ENCODE data around the gene OR1B1. TPM values are rescaled to one million over a fixed set of nuclear protein-coding genes. Genes with fewer than 3 reads are reported as not detected.

The OR1B1 gene
- polyA plus RNA-seq, 1 of the 3 experiments (the other 2 are of a cell fraction): not detected

- TF ChIP-seq USF2 (IDR thresholded peaks at IDR 0.05; ENCODE audit: borderline replicate concordance, low read depth, low read length): no peak
- TF ChIP-seq RAD21 (IDR thresholded peaks at IDR 0.05; ENCODE audit: low read length): no peak
- TF ChIP-seq USF1 (IDR thresholded peaks at IDR 0.05; ENCODE audit: borderline replicate concordance, low read depth): no peak
- no peak for TF ChIP-seq PBX3 (IDR thresholded peaks at IDR 0.05)
- TF ChIP-seq TCF12 (IDR thresholded peaks at IDR 0.05): no peak
These were observed 38.3 kb upstream of the OR1B1 start (continued) for GRCh38 chr9:122695696-122696095.

- no peaks in the 10 kb centered on the region for H3K36me3 ChIP-seq (replicated peaks in 1 of 2; ENCODE audit: control insufficient read depth in 1 of 2, insufficient read depth in 2 of 2, low read length in 1 of 2)
- no peaks in the 10 kb centered on the region for H3F3A ChIP-seq (replicated peaks; ENCODE audit: insufficient read depth)
- POLR2A ChIA-PET: no interaction called here
- H3K4me2 ChIP-seq: no peak overlapping the region
- no peak for DNase-seq
- no peaks in the 10 kb centered on the region for H3K9me2 ChIP-seq
- no peak overlapping the region for H2AFZ ChIP-seq (ENCODE audit: low read depth)
- no peaks in the 10 kb centered on the region for H3K79me2 ChIP-seq (ENCODE audit: insufficient read depth)
- H3K4me1 ChIP-seq (ENCODE audit: control insufficient read depth in 1 of 2, insufficient read depth in 2 of 2, low read depth in 1 of 2, low read length in 1 of 2): no peaks in the 10 kb centered on the region
- no peaks in the 10 kb centered on the region for H3K27me3 ChIP-seq (ENCODE audit: insufficient read depth)
- H3K9ac ChIP-seq: no peak overlapping the region
- H3K27ac ChIP-seq (ENCODE audit: low read depth in 2 of 2, low read length in 1 of 2): no peak overlapping the region
- TF ChIP-seq USF2 (IDR thresholded peaks at IDR 0.05; ENCODE audit: borderline replicate concordance, low read depth, low read length) (no peak), ELF1 (IDR thresholded peaks at IDR 0.05) (no peak), RCOR1 (IDR thresholded peaks at IDR 0.05; ENCODE audit: low read length) (no peak), CHD2 (IDR thresholded peaks at IDR 0.05; ENCODE audit: low read length, partially characterized antibody) (no peak), SIN3A (IDR thresholded peaks at IDR 0.05; ENCODE audit: borderline replicate concordance, low read depth, low read length) (no peak), JUND (IDR thresholded peaks at IDR 0.05) (no peak)
- no peak overlapping the region for H3K4me3 ChIP-seq (ENCODE audit: low read depth in 2 of 2, low read length in 1 of 2)
- no peaks in the 10 kb centered on the region for H4K20me1 ChIP-seq (ENCODE audit: insufficient read depth)
- CTCF ChIA-PET: no interaction called here
- peaks cover 7% of the 10 kb centered on the region; the same call in 1 of the 2 replicates for H3K9me3 ChIP-seq
These were observed 27.4 kb upstream of the OR1B1 start for GRCh38 chr9:122684851-122685250.

GRCh38 chr9:122672481-122672880 is 15.1 kb upstream of the OR1B1 start:
- H3K79me2 ChIP-seq (ENCODE audit: insufficient read depth): no peaks in the 10 kb centered on the region
- H3K4me1 ChIP-seq (ENCODE audit: control insufficient read depth in 1 of 2, insufficient read depth in 2 of 2, low read depth in 1 of 2, low read length in 1 of 2): no peaks in the 10 kb centered on the region
- no peaks in the 10 kb centered on the region for H3K9me2 ChIP-seq
- H3F3A ChIP-seq (replicated peaks; ENCODE audit: insufficient read depth): no peaks in the 10 kb centered on the region
- no peaks in the 10 kb centered on the region for H4K20me1 ChIP-seq (ENCODE audit: insufficient read depth)
- DNase-seq: no peak
- TF ChIP-seq GATA2 (CRISPR knock-in tag; IDR thresholded peaks at IDR 0.05): no peak
- no peak for TF ChIP-seq YY1 (IDR thresholded peaks at IDR 0.05; ENCODE audit: low read depth)
- TF ChIP-seq FOSL2 (IDR thresholded peaks at IDR 0.05; ENCODE audit: borderline replicate concordance, low read depth): no peak
- no peak for TF ChIP-seq USF1 (IDR thresholded peaks at IDR 0.05; ENCODE audit: borderline replicate concordance, low read depth)
- TF ChIP-seq SMC3 (IDR thresholded peaks at IDR 0.05; ENCODE audit: low read depth, low read length): no peak
- no peak for TF ChIP-seq TEAD4 (IDR thresholded peaks at IDR 0.05; ENCODE audit: borderline replicate concordance, insufficient read depth)
- H3K4me3 ChIP-seq (ENCODE audit: low read depth in 2 of 2, low read length in 1 of 2): no peak overlapping the region
- H3K27ac ChIP-seq (ENCODE audit: low read depth in 2 of 2, low read length in 1 of 2): no peak overlapping the region
- 1% methylated on average over 2 of the region's 2 CpGs for WGBS (ENCODE audit: low lambda C conversion rate)
- ChIA-PET CTCF (no interaction called here), POLR2A (no interaction called here)
- H3K4me2 ChIP-seq: no peak overlapping the region
- H3K9me3 ChIP-seq: no peaks in the 10 kb centered on the region
- no peak overlapping the region for H3K9ac ChIP-seq
- H2AFZ ChIP-seq (ENCODE audit: low read depth): no peak overlapping the region
- no peaks in the 10 kb centered on the region; the same call in 1 of the 2 replicates for H3K27me3 ChIP-seq (ENCODE audit: insufficient read depth)
- H3K36me3 ChIP-seq (replicated peaks in 1 of 2; ENCODE audit: control insufficient read depth in 1 of 2, insufficient read depth in 2 of 2, low read length in 1 of 2): no peaks in the 10 kb centered on the region

Measured in SK-N-SH (cell line).